Measurements from ENCODE around the gene UNC45B. TPM values are rescaled to one million over a fixed set of nuclear protein-coding genes. Genes with fewer than 3 reads are reported as not detected.
"Not testable (repeated sequence)": the region's sequence is repeated elsewhere in the genome, so short reads cannot be mapped to it uniquely, and the experiment has no call there.

Gene UNC45B
- total RNA-seq, 3 donors from 2014 or later, result 0.05 TPM; not detected in 2

DNA sequence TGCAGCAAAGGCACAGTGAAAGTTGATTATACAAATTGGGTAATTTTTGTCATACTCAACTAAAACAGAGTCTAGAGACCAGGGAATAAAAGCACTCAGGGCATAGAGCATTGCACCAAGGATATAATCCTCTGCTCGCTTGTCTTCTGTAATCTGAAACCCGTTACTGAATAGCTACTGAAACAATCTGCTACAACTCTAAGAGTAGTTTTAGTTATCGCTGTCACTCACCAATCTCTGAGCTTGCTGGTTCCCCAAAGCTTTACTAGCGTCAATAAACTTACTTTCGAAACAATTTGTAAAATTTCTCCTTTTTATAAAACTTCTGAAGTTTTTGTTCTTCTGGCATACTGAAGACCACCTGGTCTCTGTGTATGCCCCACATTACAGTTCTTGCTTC is 69.5 kb downstream of the UNC45B start:
- TF ChIP-seq, protein P1, sequence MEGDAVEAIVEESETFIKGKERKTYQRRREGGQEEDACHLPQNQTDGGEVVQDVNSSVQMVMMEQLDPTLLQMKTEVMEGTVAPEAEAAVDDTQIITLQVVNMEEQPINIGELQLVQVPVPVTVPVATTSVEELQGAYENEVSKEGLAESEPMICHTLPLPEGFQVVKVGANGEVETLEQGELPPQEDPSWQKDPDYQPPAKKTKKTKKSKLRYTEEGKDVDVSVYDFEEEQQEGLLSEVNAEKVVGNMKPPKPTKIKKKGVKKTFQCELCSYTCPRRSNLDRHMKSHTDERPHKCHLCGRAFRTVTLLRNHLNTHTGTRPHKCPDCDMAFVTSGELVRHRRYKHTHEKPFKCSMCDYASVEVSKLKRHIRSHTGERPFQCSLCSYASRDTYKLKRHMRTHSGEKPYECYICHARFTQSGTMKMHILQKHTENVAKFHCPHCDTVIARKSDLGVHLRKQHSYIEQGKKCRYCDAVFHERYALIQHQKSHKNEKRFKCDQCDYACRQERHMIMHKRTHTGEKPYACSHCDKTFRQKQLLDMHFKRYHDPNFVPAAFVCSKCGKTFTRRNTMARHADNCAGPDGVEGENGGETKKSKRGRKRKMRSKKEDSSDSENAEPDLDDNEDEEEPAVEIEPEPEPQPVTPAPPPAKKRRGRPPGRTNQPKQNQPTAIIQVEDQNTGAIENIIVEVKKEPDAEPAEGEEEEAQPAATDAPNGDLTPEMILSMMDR (IDR thresholded peaks at IDR 0.05), result no peak
- Histone ChIP-seq H3K9me3 (no peaks in the 10 kb centered on the region), H3K36me3 (ENCODE audit: low read depth) (no peaks in the 10 kb centered on the region), H3K4me3 (no peak overlapping the region), H3K4me1 (ENCODE audit: low read depth) (no peaks in the 10 kb centered on the region)
- DNase-seq, result no peak
- ATAC-seq, result no peak
- intact Hi-C loops (cut with DNase I, micrococcal nuclease), result no loop called here

DNA sequence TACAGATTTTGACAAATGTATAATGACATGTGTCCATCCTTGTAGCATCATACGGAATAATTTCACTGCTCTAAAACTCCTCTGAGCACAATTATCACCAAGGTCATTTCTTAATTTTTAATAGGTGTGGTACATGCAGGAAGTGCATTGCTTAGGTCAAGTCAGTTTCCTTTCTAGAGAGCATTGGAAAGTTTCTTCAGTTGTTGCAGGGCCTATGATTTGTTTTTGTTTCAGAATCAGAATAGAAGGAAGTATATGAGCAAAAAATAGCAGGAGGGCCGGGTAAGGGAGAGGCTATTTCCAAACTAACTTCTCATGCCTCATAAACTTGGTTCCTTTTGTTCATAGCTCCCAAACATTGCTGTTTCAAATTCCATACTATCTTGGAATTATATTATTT is 71.3 kb downstream of the UNC45B start:
- no peak overlapping the region for H3K4me3 ChIP-seq
- intact Hi-C loops (cut with DNase I, micrococcal nuclease), result no loop called here
- TF ChIP-seq, protein P1 (IDR thresholded peaks at IDR 0.05), result no peak
- H3K36me3 ChIP-seq (ENCODE audit: low read depth), result no peaks in the 10 kb centered on the region
- DNase-seq (no peak), ATAC-seq (no peak)
- no peaks in the 10 kb centered on the region for H3K4me1 ChIP-seq (ENCODE audit: low read depth)
- H3K9me3 ChIP-seq, result no peaks in the 10 kb centered on the region

DNA sequence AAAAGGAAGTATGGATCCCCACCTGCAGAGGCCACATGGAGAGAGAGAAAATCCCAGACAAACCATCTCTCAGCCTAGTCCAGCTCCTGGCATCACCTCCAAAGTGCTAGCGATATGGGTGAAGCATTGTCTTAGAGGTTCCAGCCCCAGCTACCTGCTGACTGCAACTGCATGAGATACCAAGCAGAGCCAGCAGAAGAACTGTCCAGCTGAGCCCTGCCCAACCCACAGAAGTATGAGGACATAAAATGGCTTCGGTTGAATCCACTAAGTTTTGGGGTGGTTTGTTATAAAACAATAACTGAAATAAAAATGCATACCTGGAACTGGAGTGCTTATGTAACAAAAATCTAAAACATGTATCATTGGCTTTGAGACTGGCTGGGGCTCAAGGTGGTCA is 74.8 kb downstream of the UNC45B start:
- Histone ChIP-seq H3K9me3 (no peaks in the 10 kb centered on the region), H3K4me1 (ENCODE audit: low read depth) (no peaks in the 10 kb centered on the region), H3K36me3 (ENCODE audit: low read depth) (no peaks in the 10 kb centered on the region), H3K4me3 (no peak overlapping the region)
- TF ChIP-seq, protein P1 (IDR thresholded peaks at IDR 0.05), result no peak
- intact Hi-C loops (cut with DNase I, micrococcal nuclease), result no loop called here
- ATAC-seq (no peak), DNase-seq (no peak)

DNA sequence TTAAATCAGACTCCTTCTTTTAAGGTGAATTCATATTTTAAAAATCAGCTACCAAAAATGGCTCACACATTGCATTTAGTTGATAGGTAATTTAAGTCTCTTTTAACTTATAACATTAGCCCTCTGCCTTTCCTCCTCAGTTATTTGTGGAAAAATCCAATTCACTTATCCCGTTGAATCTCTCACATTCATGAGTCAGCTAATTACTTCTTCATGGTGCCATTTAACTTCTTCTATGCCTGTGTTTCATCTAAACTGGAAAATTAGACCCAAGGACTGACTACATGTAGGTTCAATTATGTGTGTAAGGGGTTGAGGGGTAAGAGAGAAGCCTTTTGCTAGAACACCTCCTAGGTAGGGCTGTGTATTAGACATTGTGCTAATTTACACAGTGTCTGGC is 76.8 kb downstream of the UNC45B start:
- ATAC-seq (no peak), DNase-seq (no peak)
- Histone ChIP-seq H3K4me1 (ENCODE audit: low read depth) (no peaks in the 10 kb centered on the region), H3K4me3 (no peak overlapping the region), H3K9me3 (no peaks in the 10 kb centered on the region), H3K36me3 (ENCODE audit: low read depth) (no peaks in the 10 kb centered on the region)
- intact Hi-C loops (cut with DNase I, micrococcal nuclease), result no loop called here
- TF ChIP-seq, protein P1 (IDR thresholded peaks at IDR 0.05), result no peak

DNA sequence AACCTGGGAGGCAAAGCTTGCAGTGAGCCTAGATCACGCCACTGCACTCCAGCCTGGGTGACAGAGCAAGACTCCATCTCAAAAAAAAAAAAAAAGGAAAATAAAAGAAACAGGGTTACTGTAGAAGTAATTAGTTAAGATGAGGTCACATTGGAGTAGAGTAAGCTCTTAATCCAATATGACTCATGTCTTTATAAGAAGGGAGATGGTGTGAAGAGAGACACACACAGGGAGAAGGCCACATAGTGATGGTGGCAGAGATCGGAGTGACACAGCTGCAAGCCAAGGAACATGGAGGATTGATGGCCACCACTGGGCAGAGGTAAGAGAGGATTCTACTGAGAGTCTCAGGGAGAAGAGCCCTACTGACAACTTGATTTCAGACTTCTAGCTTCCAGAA is 79.9 kb downstream of the UNC45B start:
- intact Hi-C loops (cut with DNase I, micrococcal nuclease), result no loop called here
- no peak for ATAC-seq
- TF ChIP-seq, protein P1 (IDR thresholded peaks at IDR 0.05), result no peak
- no peaks in the 10 kb centered on the region for H3K4me1 ChIP-seq (ENCODE audit: low read depth)
- no peaks in the 10 kb centered on the region for H3K36me3 ChIP-seq (ENCODE audit: low read depth)
- no peak for DNase-seq
- H3K9me3 ChIP-seq, result no peaks in the 10 kb centered on the region
- H3K4me3 ChIP-seq, result no peak overlapping the region

DNA sequence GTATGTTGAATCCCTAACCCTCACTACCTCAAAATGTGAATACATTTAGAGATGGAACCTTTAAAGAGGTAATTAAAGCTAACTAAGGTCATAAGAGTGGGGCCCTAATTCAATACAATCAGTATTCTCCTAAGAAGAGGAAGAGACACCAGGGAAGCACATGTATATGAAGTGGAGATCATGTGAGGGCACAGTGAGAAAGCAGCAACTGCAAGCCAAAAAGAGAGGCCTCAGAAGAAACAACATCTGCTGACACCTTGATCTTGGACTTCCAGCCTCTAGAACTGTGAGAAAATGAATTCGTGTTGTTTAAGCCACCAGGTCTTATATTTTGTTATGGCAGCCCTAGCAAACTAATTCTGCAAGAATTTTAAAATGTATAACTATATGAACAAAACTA is 82.0 kb downstream of the UNC45B start:
- ATAC-seq, result no peak
- DNase-seq, result no peak
- Histone ChIP-seq H3K9me3 (no peaks in the 10 kb centered on the region), H3K4me3 (no peak overlapping the region), H3K36me3 (ENCODE audit: low read depth) (no peaks in the 10 kb centered on the region), H3K4me1 (ENCODE audit: low read depth) (no peaks in the 10 kb centered on the region)
- TF ChIP-seq, protein P1 (IDR thresholded peaks at IDR 0.05), result no peak
- intact Hi-C loops (cut with DNase I, micrococcal nuclease), result no loop called here

DNA sequence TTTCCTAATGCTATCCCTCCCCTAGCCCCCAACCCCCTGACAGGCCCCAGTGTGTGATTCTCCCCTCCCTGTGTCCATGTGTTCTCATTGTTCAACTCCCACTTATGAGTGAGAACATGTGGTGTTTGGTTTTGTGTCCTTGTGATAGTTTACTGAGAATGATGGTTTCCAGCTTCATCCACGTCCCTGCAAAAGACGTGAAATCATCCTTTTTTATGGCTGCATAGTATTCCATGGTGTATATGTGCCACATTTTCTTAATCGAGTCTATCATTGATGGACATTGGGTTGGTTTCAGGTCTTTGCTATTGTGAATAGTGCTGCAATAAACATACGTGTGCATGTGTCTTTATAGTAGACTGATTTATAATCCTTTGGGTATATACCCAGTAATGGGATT is 86.7 kb downstream of the UNC45B start:
- not testable (repeated sequence) for H3K9me3 ChIP-seq

More for the DNA sequence above, 86.7 kb downstream of the UNC45B start:
- intact Hi-C loops (cut with DNase I, micrococcal nuclease); H3K4me1 ChIP-seq (ENCODE audit: low read depth); DNase-seq; H3K36me3 ChIP-seq (ENCODE audit: low read depth); H3K4me3 ChIP-seq; ATAC-seq: not testable (repeated sequence)
